Thyroid gland (tissue), 4 donors: ENCODE measurements around the gene CLK2.

Source experiments
- CTCF ChIP-seq, 6 experiments: fragments of 200-600 bp in 3 of 6; fragments of 450-650 bp in 3 of 6; sonication (generic) in 3 of 6; IDR thresholded peaks; one replicate each; pipeline ENCODE4 v1.5.1; 2016 to 2019; ENCODE audit warnings: antibody characterized with exemption in 6 of 6, mild to moderate bottlenecking in 2 of 6, inconsistent platforms in 1 of 6, moderate library complexity in 1 of 6
- POLR2A ChIP-seq, 2 donors: fragments of 450-650 bp; IDR thresholded peaks; one replicate each; pipeline ENCODE4 v1.6.1; 2017; ENCODE audit warnings: antibody characterized with exemption in 2 of 2, mild to moderate bottlenecking in 2 of 2, moderate library complexity in 1 of 2

GRCh38 chr1:155242805-155243358, 30.4 kb downstream of the CLK2 start:
- TF ChIP-seq POLR2A (IDR thresholded peaks at IDR 0.05) = no peak
- TF ChIP-seq CTCF (IDR thresholded peaks at IDR 0.05) = no peak
